GM18870 (cell line): ENCODE data around the gene ZMYM4.
"Not testable (repeated sequence)": the region's sequence is repeated elsewhere in the genome, so short reads cannot be mapped to it uniquely, and the experiment has no call there.

ENCODE experiments used
- ATAC-seq: cut with Tn5 transposase; IDR thresholded peaks from one replicate; pipeline ENCODE4 v1.9.1; 2021; ENCODE audit warnings: moderate library complexity; ENCODE audit not compliant: unreplicated experiment

ZMYM4 gene

DNA sequence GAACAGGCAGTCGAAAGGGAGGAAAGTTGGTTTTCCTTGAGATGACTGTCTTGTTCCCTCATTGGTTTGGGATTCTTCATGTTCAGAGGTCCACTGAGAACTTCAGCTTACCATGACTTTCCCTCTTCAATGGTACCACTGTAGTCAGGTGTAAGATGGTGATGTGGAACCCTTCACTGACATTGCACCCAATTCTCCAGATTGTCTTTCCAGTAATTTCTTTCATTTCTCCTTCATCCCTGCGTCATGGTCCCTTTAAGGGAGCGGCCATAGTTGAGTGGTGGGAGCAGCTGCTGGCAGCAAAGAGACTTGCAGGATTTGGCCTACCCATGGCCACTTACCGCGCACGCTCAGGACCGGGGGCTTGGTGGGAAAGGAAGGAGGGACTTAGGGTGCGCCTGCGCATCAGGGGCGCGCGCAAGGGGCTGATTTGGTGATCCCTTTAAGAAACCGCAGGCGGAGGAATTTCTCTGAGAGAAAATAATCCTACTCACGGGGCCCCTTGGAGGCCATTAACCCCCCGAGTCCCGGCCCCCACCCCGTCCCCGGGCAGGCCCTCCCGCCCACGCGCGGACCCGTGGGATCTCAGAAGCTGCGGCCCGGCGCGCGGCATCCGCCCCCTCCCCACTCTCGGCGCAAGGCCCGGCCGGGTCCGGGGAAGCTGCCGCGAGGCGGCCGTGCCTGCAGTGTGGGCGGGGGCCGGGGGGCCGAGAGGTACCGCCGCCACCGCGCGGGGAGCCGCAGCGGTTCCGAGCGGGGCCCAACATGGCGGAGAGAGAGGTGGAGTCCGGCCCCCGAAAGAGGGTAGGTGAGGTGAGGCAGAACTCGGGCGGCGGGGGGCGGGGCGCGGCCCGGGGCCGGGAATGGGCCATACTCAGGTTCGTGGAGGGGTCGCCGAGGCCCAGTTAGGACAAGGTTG lies at the start of gene ZMYM4:
Gene ZMYM4 (plus strand): TSS at position 428 of the 919 bp plus-strand sequence. CDS start 338 bp downstream, at position 766.
- peak; percentile 72 for ATAC-seq

DNA sequence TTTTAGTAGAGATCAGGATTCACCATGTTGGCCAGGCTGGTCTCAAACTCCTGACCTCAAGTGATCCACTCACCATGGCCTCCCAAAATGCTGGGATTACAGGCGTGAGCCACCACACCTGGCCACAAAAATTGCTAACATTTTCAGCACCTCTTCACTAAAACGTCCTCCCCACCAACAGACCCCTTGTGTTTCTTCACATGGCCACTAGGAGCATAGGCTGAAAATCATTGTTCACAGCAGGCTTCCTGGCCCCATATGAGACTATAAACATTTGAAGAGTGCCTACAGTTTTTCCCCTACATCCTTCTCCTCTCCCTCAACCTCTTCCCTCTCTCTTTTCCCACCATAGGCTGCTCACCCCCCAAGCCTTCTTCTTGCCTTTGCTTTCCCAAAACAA lies 47.5 kb upstream of the ZMYM4 start:
- no peak for ATAC-seq

DNA sequence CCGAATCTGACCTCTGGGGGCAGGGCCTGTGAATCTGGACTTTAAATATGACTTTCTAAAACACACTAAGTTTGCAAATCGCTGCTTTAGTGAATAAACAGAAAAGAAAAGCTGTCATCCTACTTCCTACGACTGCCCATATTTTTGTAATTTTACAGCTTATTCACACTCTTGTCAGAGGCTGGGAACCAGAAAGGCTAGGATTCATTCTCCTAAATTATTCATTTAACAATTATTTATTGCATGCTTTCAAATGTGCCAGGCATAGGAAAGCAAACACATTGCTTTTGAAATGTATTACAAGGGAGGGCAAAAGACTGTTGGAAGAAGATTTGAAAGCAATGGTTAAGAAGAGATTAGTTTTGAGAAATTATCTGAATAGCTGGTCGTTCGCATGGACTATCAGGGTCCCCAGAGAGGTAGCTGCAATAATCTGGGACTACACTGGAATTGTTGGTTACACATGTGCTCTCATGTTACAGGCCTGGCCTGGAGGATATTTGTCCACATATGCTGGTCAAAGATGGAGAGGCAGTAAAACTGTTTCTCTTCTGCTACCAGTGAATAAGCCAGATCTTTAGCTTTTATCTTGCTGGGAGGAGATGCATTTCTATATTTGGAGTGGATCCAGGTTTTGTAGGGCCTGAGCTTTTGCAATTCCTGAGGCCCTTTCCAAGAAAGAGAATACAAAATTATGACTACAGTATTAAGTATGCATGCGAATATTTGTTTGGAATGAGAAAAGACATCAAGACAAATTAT lies 46.0 kb upstream of the ZMYM4 start:
- no peak for ATAC-seq

DNA sequence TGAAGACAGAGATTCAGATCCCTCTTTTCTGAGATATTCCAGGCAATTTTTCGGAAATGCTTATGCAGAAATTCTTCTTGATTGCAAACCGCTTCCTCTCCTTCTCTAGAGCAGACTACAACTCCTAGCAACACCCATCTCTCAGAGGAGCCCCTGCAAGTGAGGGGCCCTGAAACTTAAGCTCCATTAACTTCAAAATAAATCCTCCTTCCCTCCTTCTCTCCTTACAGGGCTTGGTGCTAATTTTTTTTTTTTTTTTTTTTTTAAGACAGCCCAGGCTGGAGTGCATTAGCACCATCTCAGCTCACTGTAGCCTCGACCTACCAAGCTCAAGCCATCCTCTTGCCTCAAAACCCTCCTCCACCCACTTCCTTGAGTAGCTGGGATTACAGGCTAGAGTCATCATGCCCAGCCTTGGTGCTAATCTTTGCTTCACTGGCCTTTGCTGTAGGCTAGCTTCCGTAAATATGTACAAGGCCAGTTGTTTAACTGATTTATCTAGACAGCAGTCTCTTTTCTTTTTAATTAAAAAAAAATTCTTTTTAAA lies 45.4 kb upstream of the ZMYM4 start:
- no peak for ATAC-seq

DNA sequence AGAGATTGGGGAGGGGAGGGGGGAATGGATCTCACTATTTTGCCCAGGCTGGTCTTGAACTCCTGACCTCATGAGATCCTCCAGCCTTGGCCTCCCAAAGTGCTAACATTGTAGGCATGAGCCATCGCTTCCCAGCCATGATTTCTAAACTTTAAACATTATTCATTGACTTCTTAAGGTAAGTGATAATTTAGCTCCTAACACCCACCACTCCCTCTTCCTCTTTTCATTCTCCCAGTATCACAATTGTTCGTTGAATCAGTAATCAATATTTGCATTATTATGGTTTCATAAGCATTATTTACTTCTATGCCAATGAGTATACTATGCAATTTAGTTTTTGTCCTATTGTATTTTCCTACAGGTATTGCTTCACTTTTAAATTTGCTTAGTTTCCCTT lies 42.0 kb upstream of the ZMYM4 start:
- no peak for ATAC-seq

DNA sequence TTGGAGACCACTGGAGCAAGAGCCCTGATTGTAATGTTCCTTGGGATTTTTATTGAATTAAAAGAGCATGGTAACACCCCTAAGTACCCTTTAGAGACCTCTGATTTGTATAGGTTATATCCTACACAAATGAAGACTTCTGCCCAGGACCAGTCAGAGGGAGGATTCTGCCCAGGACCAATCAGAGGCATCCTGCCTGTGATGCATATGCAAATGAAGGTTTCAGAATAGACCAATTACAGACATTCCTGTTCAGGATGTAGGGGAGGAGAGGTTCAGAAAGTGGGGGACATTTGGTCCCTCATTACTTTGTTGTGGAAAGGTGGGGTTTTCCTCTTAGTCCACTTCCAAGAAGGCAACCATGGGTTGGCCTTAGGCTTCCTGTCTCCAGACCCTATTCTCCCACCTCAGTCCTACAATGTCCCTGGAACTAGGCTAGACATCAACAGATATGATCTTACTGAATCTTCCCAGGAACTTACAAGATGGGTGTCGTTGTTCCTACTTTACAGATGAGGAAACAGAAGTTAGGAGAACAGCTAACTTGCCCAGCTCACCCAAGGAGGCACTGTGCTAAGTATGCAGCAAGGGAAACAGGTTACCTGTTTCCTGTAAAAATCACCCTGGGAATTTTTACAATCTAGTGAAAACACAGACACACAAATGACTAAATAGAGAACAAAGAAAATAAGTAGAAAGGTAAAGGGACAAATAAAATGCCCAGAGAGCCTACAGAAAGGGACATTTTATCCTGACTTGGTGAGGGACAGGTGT lies 38.7 kb upstream of the ZMYM4 start:
- ATAC-seq = no peak

DNA sequence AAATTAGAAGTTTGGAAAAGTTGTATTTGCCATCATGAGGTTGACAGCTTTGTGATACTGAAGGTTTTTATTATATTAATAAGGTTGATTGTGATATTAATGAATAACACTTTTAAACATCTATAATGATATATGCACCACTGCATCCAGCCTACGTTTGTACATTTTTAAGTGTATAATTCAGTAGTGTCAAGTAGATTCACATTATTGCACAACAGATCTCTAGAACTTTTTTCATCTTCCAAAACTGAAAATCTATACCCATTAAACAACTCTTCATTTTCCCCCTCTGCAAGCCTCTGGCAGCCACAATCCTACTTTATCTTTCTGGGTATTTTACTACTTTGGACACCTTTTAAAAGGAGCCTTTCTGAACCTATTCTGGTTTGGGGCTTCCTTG lies 37.2 kb upstream of the ZMYM4 start:
- ATAC-seq = no peak

DNA sequence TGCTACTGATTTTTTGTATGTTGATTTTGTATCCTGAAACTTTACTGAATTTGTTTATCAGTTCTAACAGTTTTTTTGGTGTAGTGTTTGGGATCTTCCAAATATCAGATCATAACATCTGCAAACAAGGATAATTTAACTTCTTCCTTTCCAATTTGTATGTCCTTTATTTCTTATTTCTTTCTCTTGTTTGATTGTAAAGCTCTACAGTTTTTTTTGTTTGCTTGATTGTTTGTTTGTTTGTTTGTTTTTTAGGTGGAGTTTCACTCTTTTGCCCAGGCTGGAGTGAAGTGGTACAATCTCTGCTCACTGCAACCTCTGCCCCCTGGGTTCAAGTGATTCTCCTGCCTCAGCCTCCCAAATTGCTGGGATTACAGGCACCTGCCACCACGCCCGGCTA lies 31.7 kb upstream of the ZMYM4 start:
- not testable (repeated sequence) for ATAC-seq

DNA sequence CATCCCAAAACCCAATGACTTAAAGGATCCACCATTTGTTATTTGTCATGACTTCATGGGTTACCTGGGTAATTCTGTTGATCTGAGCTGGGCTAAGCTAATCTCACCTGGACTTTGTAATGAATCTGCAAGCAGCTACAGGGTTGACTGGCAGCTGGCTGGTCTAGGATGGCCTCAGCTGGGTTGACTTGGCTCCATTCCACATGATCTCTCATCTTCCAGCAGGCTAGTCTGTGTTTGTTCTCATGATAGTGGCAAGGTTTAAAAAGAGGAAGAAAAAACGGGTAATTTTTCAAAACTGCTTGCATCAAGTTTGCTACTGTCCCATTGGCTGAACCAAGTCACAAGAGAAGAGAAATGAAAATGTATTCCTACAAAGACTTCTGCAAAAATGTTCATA lies 24.8 kb upstream of the ZMYM4 start:
- no peak for ATAC-seq

DNA sequence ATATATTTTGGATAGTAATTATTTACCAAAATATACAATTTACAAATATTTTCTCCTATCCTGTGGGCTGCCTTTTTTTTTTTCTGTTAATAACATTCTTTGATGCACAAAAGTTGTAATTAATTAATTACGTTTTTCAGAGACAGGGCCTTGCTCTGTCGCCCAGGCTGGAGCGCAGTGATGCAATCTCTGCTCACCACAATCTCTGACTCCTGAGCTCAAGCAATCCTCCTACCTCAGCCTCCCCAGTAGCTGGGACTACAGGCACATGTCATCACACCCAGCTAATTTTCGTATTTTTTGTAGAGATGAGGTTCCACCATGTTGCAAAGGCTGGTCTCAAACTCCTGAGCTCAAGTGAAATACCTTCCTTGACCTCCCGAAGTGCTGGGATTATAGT lies 21.3 kb upstream of the ZMYM4 start:
- no peak for ATAC-seq

DNA sequence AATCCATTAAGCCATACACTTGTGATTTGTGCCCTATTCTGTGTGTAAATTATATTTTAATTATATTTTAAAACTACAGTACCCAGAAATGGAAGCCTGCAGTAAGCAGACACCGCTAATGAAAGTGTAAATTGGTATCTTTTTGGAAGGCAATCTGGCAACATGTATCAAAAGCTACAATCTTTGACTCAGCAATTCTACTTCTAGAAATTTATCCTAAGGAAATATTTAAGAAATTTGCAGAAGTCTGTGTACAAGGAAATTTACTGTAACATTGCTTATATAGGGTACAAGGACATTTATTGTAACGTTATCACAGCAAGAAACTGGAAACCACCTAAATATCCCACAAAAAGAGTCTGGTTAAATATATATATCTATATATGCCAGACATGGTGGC lies 14.6 kb upstream of the ZMYM4 start:
- ATAC-seq = no peak

DNA sequence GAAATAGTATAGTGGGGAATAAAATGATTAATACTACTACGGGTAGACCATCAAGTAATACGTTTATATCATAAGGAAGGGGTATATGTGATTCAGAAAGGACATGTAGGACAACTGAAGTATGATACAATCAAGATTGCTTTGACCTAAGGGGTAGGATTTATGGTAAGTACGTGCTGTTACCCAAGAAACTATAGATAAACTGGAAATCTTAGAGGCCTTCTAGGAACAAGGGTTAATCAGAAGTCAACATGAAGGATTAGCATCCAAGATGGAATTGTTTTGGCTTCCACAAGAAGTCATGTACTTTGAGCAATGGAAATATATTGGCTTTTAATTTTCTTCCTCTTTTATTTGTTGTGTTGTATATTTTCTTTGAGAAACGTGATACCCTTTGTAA lies 13.2 kb upstream of the ZMYM4 start:
- no peak for ATAC-seq

DNA sequence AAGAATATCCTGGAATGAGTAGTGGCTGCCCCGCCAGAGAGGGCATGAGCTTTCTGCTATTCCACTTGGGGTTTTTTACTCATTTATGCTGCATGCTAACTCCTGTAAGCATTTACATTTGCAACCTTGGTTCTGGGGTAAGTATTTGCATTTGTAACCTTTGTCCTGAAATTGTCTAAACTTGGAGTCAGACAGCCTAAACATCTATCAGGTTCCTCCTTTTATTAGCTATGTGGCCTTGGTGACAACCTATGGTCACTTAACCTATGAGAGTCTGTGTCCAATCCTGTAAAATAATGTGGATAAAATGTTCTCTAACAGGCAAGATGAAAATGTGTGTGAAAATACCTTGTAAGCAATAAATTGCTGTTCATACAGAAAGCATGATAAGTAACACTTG lies 8.9 kb upstream of the ZMYM4 start:
- no peak for ATAC-seq

DNA sequence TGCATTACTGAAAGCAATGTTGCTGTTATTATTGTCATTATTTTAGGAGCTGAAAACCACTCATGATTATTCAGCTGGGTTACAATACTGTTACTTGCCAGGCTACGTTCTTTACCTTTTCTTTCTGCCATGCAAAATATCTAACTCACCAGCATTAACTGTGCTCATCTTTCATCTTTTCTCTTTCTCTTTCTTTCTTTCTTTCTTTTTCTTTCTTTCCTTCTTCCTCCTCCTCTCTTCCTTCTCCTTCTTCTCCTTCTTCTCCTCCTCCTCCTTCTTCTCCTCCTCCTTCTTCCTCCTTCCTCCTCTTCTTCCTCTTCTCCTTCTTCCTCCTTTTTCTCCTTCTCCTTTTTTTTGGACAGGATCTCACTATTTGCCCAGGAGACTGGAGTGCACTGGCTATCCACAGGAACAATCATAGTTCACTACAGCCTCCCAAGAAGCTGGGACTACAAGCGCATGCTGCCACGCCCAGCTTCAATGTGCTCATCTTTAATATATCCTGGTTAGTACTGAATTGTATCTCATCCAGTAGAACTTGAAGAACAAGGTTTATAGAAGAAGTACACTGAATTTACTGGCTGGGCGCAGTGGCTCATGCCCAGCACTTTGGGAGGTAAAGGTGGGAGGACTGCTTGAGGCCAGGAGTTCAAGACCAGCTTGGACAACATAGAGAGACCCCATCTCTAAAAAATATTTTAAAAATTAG lies 6.9 kb upstream of the ZMYM4 start:
- ATAC-seq = no peak

DNA sequence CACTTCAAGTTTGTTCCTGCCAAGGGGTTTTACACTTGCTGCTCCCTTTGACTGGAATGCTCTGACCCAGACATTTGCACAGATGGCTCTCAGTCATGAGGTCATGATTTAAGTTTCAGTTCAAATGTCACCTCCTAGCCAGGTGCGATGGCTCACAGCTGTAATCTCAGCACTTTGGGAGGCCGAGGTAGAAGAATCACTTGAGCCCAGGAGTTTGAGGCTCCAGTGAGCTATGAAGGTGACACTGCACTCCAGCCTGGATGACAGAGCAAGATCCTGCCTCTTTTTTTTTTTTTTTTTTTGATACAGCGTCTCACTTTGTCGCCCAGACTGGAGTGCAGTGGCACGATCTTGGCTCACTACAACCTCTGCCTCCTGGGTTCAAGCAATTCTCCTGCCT lies 4.5 kb upstream of the ZMYM4 start:
- no peak for ATAC-seq

DNA sequence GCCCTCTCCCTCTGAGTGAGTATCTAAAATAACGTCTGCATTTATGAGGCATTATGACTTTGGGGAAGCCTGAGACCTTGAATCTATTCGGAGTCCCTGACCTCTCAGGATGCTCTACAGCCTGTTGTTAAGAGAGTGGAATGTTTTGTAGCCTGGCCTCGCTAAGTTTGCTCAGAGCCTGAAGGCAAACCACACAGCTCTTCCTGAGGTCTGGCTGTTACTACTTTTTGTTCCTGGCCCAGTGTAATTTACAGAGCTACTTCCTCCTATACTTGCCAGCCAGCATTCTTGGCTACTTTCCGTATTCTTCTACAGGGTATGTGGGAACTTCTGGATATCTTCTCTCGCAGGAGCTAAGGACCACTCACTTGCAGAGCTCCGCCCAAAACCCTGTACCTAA lies 3.6 kb upstream of the ZMYM4 start:
- ATAC-seq = no peak

DNA sequence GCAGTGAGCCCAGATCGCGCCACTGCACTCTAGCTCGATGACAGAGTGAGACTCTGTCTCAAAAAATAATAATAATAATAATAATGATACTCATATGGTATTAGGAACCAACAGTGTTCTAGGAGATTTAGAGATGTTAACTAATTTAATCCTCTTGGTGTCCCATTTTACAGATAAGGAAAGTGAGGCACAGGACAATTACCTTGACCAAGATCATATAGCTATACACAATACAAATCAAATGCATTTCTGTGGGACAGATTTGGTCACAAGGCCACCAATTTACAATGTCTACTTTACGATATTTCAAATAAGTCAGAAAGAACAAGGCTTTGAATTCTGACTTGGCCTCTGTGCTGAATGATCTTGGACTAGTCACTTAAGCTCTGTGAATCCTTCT lies 2.2 kb upstream of the ZMYM4 start:
- no peak for ATAC-seq

DNA sequence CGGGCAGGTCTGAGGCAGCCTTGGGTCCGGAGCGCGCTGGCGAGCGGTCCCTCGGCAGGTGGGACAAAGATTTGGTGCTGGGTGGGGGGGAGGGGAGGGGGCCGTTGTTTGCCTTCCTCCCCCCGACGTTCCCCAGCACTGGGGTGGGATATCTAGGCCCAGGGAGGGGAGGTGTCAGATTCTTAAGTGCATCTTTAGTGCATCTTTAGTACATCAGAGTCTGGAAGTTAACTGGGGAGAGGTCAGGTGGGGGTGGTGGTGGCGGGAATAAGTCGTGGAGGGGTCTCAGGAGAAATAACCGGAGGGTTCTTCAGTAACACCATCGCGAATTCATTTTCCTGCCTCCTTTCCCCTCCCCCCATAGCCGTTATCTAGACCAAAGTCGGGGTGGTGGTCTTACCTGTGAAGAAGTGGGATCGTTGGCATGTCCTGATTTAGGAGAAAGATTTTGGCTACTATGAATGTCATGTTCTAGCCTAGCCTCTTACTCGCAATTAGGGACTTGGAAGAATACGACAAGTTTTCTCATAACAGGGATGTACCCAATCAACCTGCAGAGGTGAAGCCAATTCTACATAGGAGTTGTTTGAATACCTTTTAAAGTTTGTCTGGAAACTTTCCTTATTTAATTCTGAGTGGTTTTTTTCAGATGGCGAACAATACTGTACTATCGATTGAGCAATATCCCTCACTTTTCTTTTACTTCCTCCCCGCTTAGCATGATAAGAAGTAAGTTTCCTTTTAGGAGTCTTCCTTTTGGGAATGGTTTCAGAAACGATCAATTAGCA lies 886 bp downstream of the ZMYM4 start:
- ATAC-seq = no peak

DNA sequence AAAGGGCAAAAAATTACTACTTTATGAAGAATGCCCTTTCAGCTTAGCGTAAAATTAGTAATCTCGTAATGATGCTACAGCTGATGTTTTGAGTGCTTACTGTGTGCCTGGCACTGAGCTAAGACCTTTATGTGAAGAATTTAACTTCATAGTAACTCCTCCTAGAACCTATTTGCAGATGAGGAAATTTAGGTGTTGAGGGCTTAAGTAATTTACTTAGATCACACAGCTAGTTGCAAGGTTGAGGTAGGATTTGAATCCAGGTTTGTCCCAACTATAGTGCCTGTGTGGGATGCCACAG lies 1.4 kb downstream of the ZMYM4 start:
- ATAC-seq = no peak

DNA sequence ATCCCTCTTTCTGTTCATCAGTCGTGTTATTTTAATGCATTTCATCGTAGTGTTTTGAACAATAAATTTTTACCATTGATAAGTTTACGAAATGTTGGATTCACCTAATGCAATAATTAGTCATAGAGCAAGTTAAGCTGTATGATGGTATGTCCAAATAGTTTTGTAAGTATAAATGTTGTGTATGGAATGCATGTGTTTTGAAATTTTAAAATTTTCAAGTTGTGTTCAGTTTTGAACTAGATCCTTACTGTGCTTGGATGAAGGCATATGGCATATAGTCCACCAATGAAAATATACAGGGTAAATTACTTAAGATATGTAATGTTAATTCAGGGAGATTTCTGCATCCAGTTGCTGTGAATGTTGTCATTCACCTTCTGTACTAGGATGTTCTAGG lies 2.3 kb downstream of the ZMYM4 start:
- no peak for ATAC-seq
